Large intestine (tissue), 3 donors: Measurements from ENCODE around the gene YTHDF2. TPM values are rescaled to one million over a fixed set of nuclear protein-coding genes. Genes with fewer than 3 reads are reported as not detected.

Experiments used
- DNase-seq, 2 donors: peaks; one replicate each; pipeline versions ENCODE4 v3.0.0 to v3.0.0-alpha.2; 2013
- H3K27ac ChIP-seq: one replicate; pipeline ENCODE4 v1.5.1; 2013; ENCODE audit warnings: low read length
- H3K27me3 ChIP-seq: 2 replicates; pipeline ENCODE4 v1.6.1; 2013; ENCODE audit warnings: low read length; ENCODE audit not compliant: control insufficient read depth, insufficient read depth
- H3K36me3 ChIP-seq: 2 replicates; pipeline ENCODE4 v1.6.1; 2013; ENCODE audit warnings: low read length; ENCODE audit not compliant: control insufficient read depth, insufficient read depth
- H3K4me1 ChIP-seq: one replicate; pipeline ENCODE4 v1.6.1; 2013; ENCODE audit warnings: low read length; ENCODE audit not compliant: control insufficient read depth, insufficient read depth
- H3K4me3 ChIP-seq: one replicate; pipeline ENCODE4 v1.5.1; 2013; ENCODE audit warnings: low read length
- H3K9me3 ChIP-seq: one replicate; pipeline ENCODE4 v1.6.1; 2013; ENCODE audit warnings: mild to moderate bottlenecking, low read depth, low read length, moderate library complexity; ENCODE audit not compliant: control insufficient read depth
- WGBS: methylation state at CpG from one replicate; pipeline ENCODE4 v1.1.5; 2013; ENCODE audit warnings: low lambda C conversion rate; ENCODE audit not compliant: insufficient coverage; 5-methylcytosine and 5-hydroxymethylcytosine counted together
- polyA plus RNA-seq: library from polyadenylated mRNA; unstranded; fragments of 120-200 nt; gene quantifications from one replicate; pipeline ENCODE4 v1.2.1, GENCODE V29; 2013

Gene YTHDF2
- polyA plus RNA-seq, 1 donor = 59.4 TPM

DNA sequence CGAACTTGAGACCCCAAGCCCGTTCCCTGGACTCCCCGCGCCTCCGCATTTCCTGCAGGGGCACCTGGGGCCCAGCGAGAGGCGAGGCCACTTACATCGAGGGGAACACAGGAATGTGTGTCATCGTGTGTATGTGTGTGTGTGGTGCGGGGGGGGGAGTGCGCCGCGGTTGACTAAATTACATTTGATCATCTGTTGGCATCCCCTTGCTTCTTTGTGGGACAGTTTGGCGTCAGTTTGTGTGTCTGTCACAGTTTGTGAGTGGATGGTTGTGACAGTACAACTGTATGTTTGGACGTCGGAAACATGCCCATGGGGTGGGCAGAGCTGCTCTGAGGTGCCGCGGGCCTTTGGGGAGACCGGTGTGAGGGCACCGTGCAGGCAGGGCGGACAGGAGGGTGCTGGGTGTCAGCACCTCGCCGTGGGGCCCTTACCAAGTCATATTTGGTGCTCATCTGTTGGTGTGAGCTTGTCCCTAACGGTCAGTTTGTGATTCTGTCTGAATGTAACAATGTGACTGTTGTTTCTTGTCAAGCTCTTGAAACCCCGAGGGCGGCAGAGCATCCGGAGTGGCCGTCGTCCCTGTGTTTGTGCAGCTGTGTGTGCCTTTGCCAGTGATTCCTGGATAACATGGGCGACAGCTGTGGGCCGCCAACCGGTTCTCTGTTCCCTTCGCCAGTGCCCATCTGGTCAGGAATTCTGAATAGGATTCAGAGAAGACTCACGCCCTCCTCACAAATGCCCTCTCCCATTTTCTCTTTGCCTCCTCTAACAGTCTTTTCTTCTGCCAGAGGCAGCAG lies 76.1 kb downstream of the YTHDF2 start:
- H3K4me1 ChIP-seq = no peaks in the 10 kb centered on the region
- H3K36me3 ChIP-seq = no peaks in the 10 kb centered on the region
- WGBS = no CpG with 5 or more reads among the region's 34 CpGs
- H3K9me3 ChIP-seq = peaks cover 3% of the 10 kb centered on the region
- no peak overlapping the region for H3K4me3 ChIP-seq
- no peak for DNase-seq
- H3K27ac ChIP-seq = no peak overlapping the region
- H3K27me3 ChIP-seq = peaks cover 68% of the 10 kb centered on the region

DNA sequence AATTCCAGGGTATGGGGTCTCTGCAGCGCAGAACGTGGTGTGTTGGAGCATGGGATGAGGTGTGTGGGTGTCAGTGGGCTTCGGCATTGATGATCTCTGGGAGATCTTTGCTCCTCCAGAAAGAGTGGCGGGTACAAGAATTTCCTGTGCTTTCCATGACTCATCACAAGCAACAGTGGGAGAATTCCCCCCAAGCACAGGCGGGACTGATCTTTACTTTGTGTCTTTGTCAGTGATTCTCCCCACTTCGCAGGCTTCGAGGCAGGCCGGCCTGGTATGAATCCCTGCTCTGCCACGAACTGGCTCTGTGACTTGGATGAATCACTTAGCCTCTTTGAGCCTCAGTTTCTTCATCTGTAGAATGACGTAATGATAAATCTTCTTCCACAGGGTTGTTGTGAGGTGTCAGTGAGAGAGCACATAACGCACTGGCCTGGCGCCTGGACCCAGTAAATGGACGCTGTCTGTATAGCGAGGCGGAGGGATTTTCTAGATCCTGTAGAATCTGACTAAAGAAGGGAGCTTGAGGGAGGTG lies 77.3 kb downstream of the YTHDF2 start:
- Histone ChIP-seq H3K27me3 (peaks cover 68% of the 10 kb centered on the region), H3K36me3 (no peaks in the 10 kb centered on the region), H3K4me1 (no peaks in the 10 kb centered on the region), H3K4me3 (no peak overlapping the region), H3K9me3 (peaks cover 3% of the 10 kb centered on the region), H3K27ac (no peak overlapping the region)
- no peak for DNase-seq
- 60% methylated on average over 1 of the region's 15 CpGs for WGBS

DNA sequence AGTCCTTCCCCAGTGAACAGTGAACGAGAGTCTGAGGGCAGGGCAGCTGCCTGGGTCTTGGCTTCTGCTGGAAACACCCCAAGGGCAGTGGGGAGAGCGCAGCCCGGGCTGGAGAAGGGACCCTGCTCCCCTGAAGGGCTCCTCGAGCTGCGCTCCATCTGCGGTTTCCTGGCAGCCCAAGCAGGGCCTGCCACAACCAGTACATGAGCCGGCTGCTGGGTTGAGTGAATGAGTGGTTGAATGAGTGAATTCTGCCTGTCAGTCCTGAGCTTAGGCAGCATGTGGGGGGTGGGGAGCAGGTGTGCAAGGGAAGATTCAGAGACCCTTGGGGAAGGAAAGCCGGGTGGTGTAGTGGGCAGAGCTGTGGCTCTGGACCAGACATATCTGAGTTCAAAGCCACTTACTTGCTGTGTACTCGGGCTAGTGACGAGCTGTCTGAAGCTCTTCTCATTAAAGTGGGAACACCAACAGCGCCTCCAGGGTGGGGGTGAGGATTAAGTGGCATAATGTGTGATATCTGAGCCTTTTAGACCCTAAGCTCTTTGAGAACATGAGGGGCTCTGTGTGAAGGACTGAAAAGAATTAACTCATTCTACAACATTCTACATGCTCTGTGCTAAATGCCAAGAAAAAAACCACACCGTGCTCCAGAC lies 78.9 kb downstream of the YTHDF2 start:
- no peaks in the 10 kb centered on the region for H3K36me3 ChIP-seq
- peaks cover 55% of the 10 kb centered on the region for H3K27me3 ChIP-seq
- no peak overlapping the region for H3K4me3 ChIP-seq
- H3K9me3 ChIP-seq = peaks cover 3% of the 10 kb centered on the region
- WGBS = no CpG with 5 or more reads among the region's 12 CpGs
- no peak overlapping the region for H3K27ac ChIP-seq
- no peaks in the 10 kb centered on the region for H3K4me1 ChIP-seq
- DNase-seq = no peak

DNA sequence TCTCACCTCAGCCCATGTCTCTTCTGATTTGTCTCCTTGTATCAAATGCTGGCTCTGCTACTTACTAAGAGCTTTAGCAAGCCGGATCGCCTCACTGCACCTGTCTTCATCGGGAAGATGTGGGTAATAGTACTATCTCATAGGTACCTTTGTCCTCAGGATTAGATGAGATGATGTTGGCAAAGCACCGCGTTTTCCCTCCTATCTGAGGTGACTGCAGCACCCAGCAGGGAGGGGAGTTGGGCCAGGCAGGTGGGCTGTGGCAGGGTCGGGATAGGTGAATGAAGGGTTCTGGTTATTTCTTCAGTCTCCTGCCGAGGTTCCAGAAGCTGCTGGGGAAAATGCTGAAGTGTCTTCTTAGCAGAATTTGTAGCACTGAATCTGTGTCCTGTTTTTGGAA lies 80.4 kb downstream of the YTHDF2 start:
- no peak for DNase-seq
- no peaks in the 10 kb centered on the region for H3K4me1 ChIP-seq
- no CpG with 5 or more reads among the region's 7 CpGs for WGBS
- peaks cover 43% of the 10 kb centered on the region for H3K27me3 ChIP-seq
- H3K27ac ChIP-seq = no peak overlapping the region
- H3K36me3 ChIP-seq = no peaks in the 10 kb centered on the region
- peaks cover 3% of the 10 kb centered on the region for H3K9me3 ChIP-seq
- H3K4me3 ChIP-seq = no peak overlapping the region

DNA sequence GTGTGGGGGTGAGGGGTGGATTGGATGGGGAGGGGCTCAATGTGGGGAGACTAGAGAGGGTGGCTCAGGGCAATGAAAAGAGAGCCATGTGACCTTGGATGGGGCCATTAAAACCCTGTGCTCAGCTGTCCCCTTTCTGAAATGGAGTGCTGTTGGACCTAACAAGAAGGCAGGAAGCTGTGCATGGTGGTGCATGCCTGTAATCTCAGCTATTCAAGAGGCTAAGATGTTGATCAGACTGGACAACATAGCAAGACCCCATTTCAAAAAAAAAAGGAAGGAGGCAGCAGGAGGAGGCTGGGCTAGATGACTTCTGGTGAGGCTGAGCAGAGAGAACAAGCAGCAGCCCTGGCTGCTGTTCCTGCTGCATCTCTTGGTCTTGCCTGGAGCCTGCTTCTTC lies 82.3 kb downstream of the YTHDF2 start:
- Histone ChIP-seq H3K27ac (no peak overlapping the region), H3K27me3 (peaks cover 25% of the 10 kb centered on the region), H3K4me3 (no peak overlapping the region), H3K4me1 (no peaks in the 10 kb centered on the region), H3K9me3 (no peaks in the 10 kb centered on the region), H3K36me3 (no peaks in the 10 kb centered on the region)
- no peak for DNase-seq

Other genes starting within 250 kb of the YTHDF2 start
- 46.2 TPM for gene RCC1, start 230.9 kb upstream of the YTHDF2 start, polyA plus RNA-seq
- 20.3 TPM for gene TRNAU1AP, start 183.9 kb upstream of the YTHDF2 start, polyA plus RNA-seq
- gene RAB42, start 144.7 kb upstream of the YTHDF2 start, polyA plus RNA-seq = 37.1 TPM
- gene TAF12, start 93.9 kb upstream of the YTHDF2 start, polyA plus RNA-seq = 27.5 TPM
- not detected for gene RNU11, start 88.3 kb upstream of the YTHDF2 start, polyA plus RNA-seq
- 11.6 TPM for gene GMEB1, start 68.2 kb upstream of the YTHDF2 start, polyA plus RNA-seq
- gene OPRD1, start 75.2 kb downstream of the YTHDF2 start, polyA plus RNA-seq = 1.5 TPM
- 54.0 TPM for gene EPB41, start 177.6 kb downstream of the YTHDF2 start, polyA plus RNA-seq